Endodermal cell (in vitro differentiated cells): ENCODE data around the gene PLS3. TPM values are rescaled to one million over a fixed set of nuclear protein-coding genes. Genes with fewer than 3 reads are reported as not detected.
A peak's percentile ranks its signal among the peaks of the same experiment; 100 is the strongest.

Experiments
- DNase-seq: peaks from one replicate; pipeline ENCODE4 v3.0.0-alpha.2; 2017
- H3K27ac ChIP-seq: 2 replicates; pipeline ENCODE4 v1.5.1; 2013; ENCODE audit warnings: mild to moderate bottlenecking, low read depth, low read length, moderate library complexity
- H3K27me3 ChIP-seq: 2 replicates; pipeline ENCODE4 v1.6.1; 2013; ENCODE audit warnings: mild to moderate bottlenecking, low read length, moderate library complexity; ENCODE audit not compliant: insufficient read depth, control insufficient read depth, poor library complexity, severe bottlenecking
- H3K36me3 ChIP-seq: 2 replicates; pipeline ENCODE4 v1.7.0; 2013; ENCODE audit warnings: mild to moderate bottlenecking, low read length, moderate library complexity; ENCODE audit not compliant: control insufficient read depth, insufficient read depth
- H3K4me1 ChIP-seq: one replicate; pipeline ENCODE4 v1.7.0; 2013; ENCODE audit warnings: low read length; ENCODE audit not compliant: control insufficient read depth, insufficient read depth
- H3K4me3 ChIP-seq: 2 replicates; pipeline ENCODE4 v1.5.1; 2013; ENCODE audit warnings: mild to moderate bottlenecking, low read length, moderate library complexity
- H3K9ac ChIP-seq: 2 replicates; pipeline ENCODE4 v1.6.1; 2013; ENCODE audit warnings: mild to moderate bottlenecking, low read length, moderate library complexity; ENCODE audit not compliant: poor library complexity, severe bottlenecking; ENCODE audit errors: extremely low read depth
- H3K9me3 ChIP-seq: 2 replicates; pipeline ENCODE4 v1.6.1; 2013; ENCODE audit warnings: mild to moderate bottlenecking, low read length, moderate library complexity; ENCODE audit not compliant: control insufficient read depth
- H3K27ac Mint-ChIP-seq: 2 replicates; pipeline ENCODE4 v1.8.0; 2020; ENCODE audit warnings: mixed read lengths
- H3K27me3 Mint-ChIP-seq: 2 replicates; pipeline ENCODE4 v1.8.0; 2021; ENCODE audit warnings: mild to moderate bottlenecking, mixed read lengths; ENCODE audit not compliant: insufficient read depth
- H3K36me3 Mint-ChIP-seq: 2 replicates; pipeline ENCODE4 v1.8.0; 2020; ENCODE audit warnings: low read depth, mixed read lengths
- H3K4me1 Mint-ChIP-seq: 2 replicates; pipeline ENCODE4 v1.8.0; 2020; ENCODE audit warnings: mixed read lengths
- H3K4me3 Mint-ChIP-seq: 2 replicates; pipeline ENCODE4 v1.8.0; 2020; ENCODE audit warnings: mild to moderate bottlenecking, moderate library complexity, mixed read lengths
- H3K9me3 Mint-ChIP-seq: 2 replicates; pipeline ENCODE4 v1.8.0; 2020; ENCODE audit warnings: mild to moderate bottlenecking, mixed read lengths
- WGBS, 2 experiments: methylation state at CpG; one replicate each; pipeline versions ENCODE4 v1.1.5 to v1.1.7; 2013; ENCODE audit warnings: missing lambda C conversion rate in 2 of 2, mixed read lengths in 1 of 2; ENCODE audit not compliant: insufficient coverage in 1 of 2, insufficient read length in 1 of 2; 5-methylcytosine and 5-hydroxymethylcytosine counted together
- total RNA-seq, 2 donors: library from RNA; stranded (reverse); fragmentation: NEBNext Ultra II Directional in 1 of 2; extraction: Animal tissue kit (Norgen Biotek cat#: 25700) in 1 of 2; gene quantifications; 2 replicates in 1 of 2; 3 replicates in 1 of 2; pipeline ENCODE4 v1.2.1, GENCODE V29; 2021
- TF ChIP-seq, protein P1 (sequence below): fragments of 200-600 bp; sonication (generic); conservative IDR thresholded peaks from 2 replicates; pipeline ENCODE4 v1.5.0; 2021; ENCODE audit warnings: antibody characterized with exemption, mild to moderate bottlenecking

The PLS3 gene
- total RNA-seq, 2 donors from 2014 or later = 81.6 to 179 TPM

DNA sequence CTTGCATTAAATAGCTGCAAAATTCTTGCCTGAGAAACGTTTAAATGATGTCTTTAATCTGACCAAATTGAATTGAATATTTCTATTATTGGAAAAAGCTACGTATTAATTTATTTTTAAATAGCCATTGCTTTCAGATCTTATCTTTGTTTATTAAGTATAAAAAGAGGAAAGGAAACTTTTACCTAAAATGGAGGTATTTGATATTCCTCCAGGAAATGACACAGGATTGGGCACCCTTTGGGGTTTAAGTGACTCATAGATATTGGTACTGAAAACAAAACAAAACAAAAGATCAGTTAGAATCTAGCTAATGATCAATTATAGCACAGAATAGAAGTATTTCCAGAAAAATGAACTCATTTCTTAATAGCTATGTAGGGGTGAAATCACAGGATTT lies 34.1 kb downstream of the PLS3 start:
- H3K4me1 Mint-ChIP-seq = peaks cover 45% of the 10 kb centered on the region

DNA sequence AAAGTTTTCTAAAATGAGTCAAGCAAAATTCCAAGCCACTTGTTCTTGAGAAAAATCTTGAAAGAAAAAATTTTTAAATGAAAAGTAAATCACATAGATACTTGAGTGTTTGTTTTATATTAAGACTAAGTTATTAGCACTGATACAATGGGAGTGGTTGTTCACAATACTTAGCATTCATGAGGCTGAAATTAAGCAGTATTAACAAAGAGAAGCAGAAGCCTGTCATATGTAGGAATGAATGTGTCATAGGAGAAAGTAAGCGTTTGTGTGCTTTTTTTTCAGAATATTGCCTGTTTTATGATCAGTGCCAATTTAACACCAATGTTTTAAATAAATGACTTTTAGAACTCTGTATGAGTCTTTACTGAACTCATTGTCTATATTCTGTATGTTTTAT lies 37.6 kb downstream of the PLS3 start:
- no peak for DNase-seq
- Histone ChIP-seq H3K4me1 (no peaks in the 10 kb centered on the region), H3K36me3 (no peaks in the 10 kb centered on the region), H3K9ac (no peak overlapping the region), H3K4me3 (no peak overlapping the region), H3K9me3 (no peaks in the 10 kb centered on the region), H3K27me3 (no peaks in the 10 kb centered on the region), H3K27ac (no peak overlapping the region)
- no peak overlapping the region for H3K4me3 Mint-ChIP-seq
- peaks cover 17% of the 10 kb centered on the region for H3K36me3 Mint-ChIP-seq
- no peaks in the 10 kb centered on the region for H3K27me3 Mint-ChIP-seq
- no CpG with 5 or more reads among the region's 1 CpG for WGBS, 2 experiments
- no peaks in the 10 kb centered on the region for H3K9me3 Mint-ChIP-seq
- no peak overlapping the region for H3K27ac Mint-ChIP-seq
- TF ChIP-seq, protein P1, sequence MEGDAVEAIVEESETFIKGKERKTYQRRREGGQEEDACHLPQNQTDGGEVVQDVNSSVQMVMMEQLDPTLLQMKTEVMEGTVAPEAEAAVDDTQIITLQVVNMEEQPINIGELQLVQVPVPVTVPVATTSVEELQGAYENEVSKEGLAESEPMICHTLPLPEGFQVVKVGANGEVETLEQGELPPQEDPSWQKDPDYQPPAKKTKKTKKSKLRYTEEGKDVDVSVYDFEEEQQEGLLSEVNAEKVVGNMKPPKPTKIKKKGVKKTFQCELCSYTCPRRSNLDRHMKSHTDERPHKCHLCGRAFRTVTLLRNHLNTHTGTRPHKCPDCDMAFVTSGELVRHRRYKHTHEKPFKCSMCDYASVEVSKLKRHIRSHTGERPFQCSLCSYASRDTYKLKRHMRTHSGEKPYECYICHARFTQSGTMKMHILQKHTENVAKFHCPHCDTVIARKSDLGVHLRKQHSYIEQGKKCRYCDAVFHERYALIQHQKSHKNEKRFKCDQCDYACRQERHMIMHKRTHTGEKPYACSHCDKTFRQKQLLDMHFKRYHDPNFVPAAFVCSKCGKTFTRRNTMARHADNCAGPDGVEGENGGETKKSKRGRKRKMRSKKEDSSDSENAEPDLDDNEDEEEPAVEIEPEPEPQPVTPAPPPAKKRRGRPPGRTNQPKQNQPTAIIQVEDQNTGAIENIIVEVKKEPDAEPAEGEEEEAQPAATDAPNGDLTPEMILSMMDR = no peak
- H3K4me1 Mint-ChIP-seq = peaks cover 48% of the 10 kb centered on the region

More for the DNA sequence above, 34.1 kb downstream of the PLS3 start:
- Histone ChIP-seq H3K9me3 (no peaks in the 10 kb centered on the region), H3K9ac (no peak overlapping the region), H3K4me3 (no peak overlapping the region), H3K27me3 (no peaks in the 10 kb centered on the region), H3K36me3 (no peaks in the 10 kb centered on the region), H3K4me1 (no peaks in the 10 kb centered on the region), H3K27ac (no peak overlapping the region)
- Mint-ChIP-seq H3K27me3 (no peaks in the 10 kb centered on the region), H3K9me3 (no peaks in the 10 kb centered on the region), H3K27ac (peak overlapping the region; percentile 31), H3K4me3 (no peak overlapping the region), H3K36me3 (peaks cover 8% of the 10 kb centered on the region)
- WGBS, 2 experiments = 63% methylated on average over 1 of the region's 2 CpGs; no CpG with 5 or more reads in 1 of the 2 experiments
- TF ChIP-seq, protein P1 = no peak
- DNase-seq = no peak

DNA sequence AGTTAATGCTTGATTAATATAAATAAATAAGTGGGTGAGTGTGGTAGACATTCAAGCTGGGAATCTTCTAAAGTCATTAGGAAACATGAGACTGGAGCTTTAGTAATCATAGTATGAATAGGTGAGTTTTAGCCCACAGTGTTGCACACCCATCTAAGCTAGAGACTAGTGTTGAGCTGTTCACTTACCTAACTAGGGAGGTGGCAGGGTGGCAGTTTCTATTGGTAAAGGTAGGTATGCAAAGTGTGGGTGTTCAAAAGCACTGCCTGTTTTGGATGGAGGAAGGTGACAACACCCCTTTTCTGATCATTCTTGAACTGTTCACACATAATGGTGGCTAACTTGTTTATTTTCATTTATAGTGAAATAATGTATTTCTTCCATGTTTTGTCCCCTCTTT lies 41.3 kb downstream of the PLS3 start:
- Histone ChIP-seq H3K9ac (no peak overlapping the region), H3K9me3 (no peaks in the 10 kb centered on the region), H3K4me3 (no peak overlapping the region), H3K36me3 (no peaks in the 10 kb centered on the region), H3K4me1 (no peaks in the 10 kb centered on the region), H3K27me3 (no peaks in the 10 kb centered on the region), H3K27ac (no peak overlapping the region)
- no peak for DNase-seq
- TF ChIP-seq, protein P1 = no peak
- H3K27ac Mint-ChIP-seq = no peak overlapping the region
- no peaks in the 10 kb centered on the region for H3K27me3 Mint-ChIP-seq
- H3K4me3 Mint-ChIP-seq = no peak overlapping the region
- H3K4me1 Mint-ChIP-seq = peaks cover 31% of the 10 kb centered on the region
- no peaks in the 10 kb centered on the region for H3K9me3 Mint-ChIP-seq
- peaks cover 24% of the 10 kb centered on the region for H3K36me3 Mint-ChIP-seq
